K562 (cell line): ENCODE results near the gene SS18L1.

Experiments used
- CTCF ChIP-seq, 3 experiments: IDR thresholded peaks in 2 of 3; conservative IDR thresholded peaks in 1 of 3; 2 replicates each; pipeline ENCODE4 v1.5.1; 2011 to 2012; ENCODE audit warnings: low read length in 3 of 3, mild to moderate bottlenecking in 3 of 3, control low read depth in 2 of 3, improper control_type of control experiment in 1 of 3, inconsistent platforms in 1 of 3, low read depth in 1 of 3, mixed read lengths in 1 of 3, moderate library complexity in 1 of 3; ENCODE audit not compliant: insufficient read depth in 2 of 3
- E2F4 ChIP-seq: sonication (generic); formaldehyde crosslinking; IDR thresholded peaks from 2 replicates; pipeline ENCODE4 v1.8.0; 2022; ENCODE audit warnings: mild to moderate bottlenecking, low read depth, missing genetic modification reagents
- GTF2A2 ChIP-seq: IDR thresholded peaks from 2 replicates; pipeline ENCODE4 v1.6.1; 2016; ENCODE audit warnings: mild to moderate bottlenecking, missing genetic modification characterization, missing compliant biosample characterization
- MAX ChIP-seq: sonication (generic); formaldehyde crosslinking; IDR thresholded peaks from 2 replicates; pipeline ENCODE4 v1.9.0; 2022; ENCODE audit warnings: mild to moderate bottlenecking, missing genetic modification reagents
- MEIS2 ChIP-seq: fragments of 450-650 bp; IDR thresholded peaks from 2 replicates; pipeline ENCODE4 v1.6.1; 2014; ENCODE audit warnings: mild to moderate bottlenecking; ENCODE audit not compliant: partially characterized antibody
- TAF1 ChIP-seq: IDR thresholded peaks from 2 replicates; pipeline ENCODE4 v1.6.1; 2011; ENCODE audit warnings: mild to moderate bottlenecking, low read length, moderate library complexity; ENCODE audit not compliant: insufficient read depth, control insufficient read depth, severe bottlenecking; ENCODE audit errors: extremely low read depth
- TCF7 ChIP-seq: sonication (generic); IDR thresholded peaks from 2 replicates; pipeline ENCODE4 v1.6.1; 2016; ENCODE audit warnings: antibody characterized with exemption, borderline replicate concordance
- ZBTB2 ChIP-seq: fragments of 450-650 bp; IDR thresholded peaks from 2 replicates; pipeline ENCODE4 v1.6.1; 2016; ENCODE audit warnings: antibody characterized with exemption
- ZBTB26 ChIP-seq: fragments of 450-650 bp; formaldehyde crosslinking; IDR thresholded peaks from 2 replicates; pipeline ENCODE4 v1.4.0; 2022; ENCODE audit warnings: missing genetic modification characterization
- ZNF398 ChIP-seq: fragments of 250-450 bp; sonication (Bioruptor Pico); IDR thresholded peaks from 2 replicates; pipeline ENCODE4 v1.8.0; 2021; ENCODE audit warnings: moderate library complexity, mild to moderate bottlenecking, inconsistent platforms

GRCh38 chr20:62222266-62222850 lies 78.8 kb downstream of the SS18L1 start:
- TF ChIP-seq E2F4 (no peak), ZNF398 (CRISPR knock-in tag) (no peak), CTCF (IDR thresholded peaks at IDR 0.05 in 2 of 3, conservative IDR thresholded peaks at IDR 0.05 in 1 of 3; ENCODE audit: insufficient read depth in 2 of 3, low read depth in 1 of 3, low read length in 3 of 3) (no peak), TCF7 (no peak), MEIS2 (no peak), TAF1 (no peak), MAX (no peak), ZBTB26 (CRISPR knock-in tag) (no peak), GTF2A2 (tag) (no peak), ZBTB2 (no peak)
